SIG-M5 (cell line): ENCODE measurements around the gene LSM7.

Source experiments
- DNase-seq: peaks from one replicate; lab custom pipeline; 2025; lab: John Stamatoyannopoulos, UW

The LSM7 gene

GRCh38 chr19:2323707-2324106 lies 4.7 kb downstream of the LSM7 start:
- DNase-seq: no peak

GRCh38 chr19:2321565-2322283 lies 6.7 kb downstream of the LSM7 start:
- DNase-seq: no peak

GRCh38 chr19:2320939-2321338 lies 7.4 kb downstream of the LSM7 start:
- no peak for DNase-seq

GRCh38 chr19:2320049-2320448 lies 8.3 kb downstream of the LSM7 start:
- DNase-seq: no peak

- no peak for DNase-seq
These were observed 8.8 kb downstream of the LSM7 start for GRCh38 chr19:2319551-2319950.

GRCh38 chr19:2318923-2319322 lies 9.5 kb downstream of the LSM7 start:
- no peak for DNase-seq

GRCh38 chr19:2317756-2318155 lies 10.6 kb downstream of the LSM7 start:
- no peak for DNase-seq

- DNase-seq: no peak
These were observed 11.1 kb downstream of the LSM7 start for GRCh38 chr19:2317300-2317699.

GRCh38 chr19:2315818-2316353 lies 12.5 kb downstream of the LSM7 start:
- no peak for DNase-seq

- DNase-seq: no peak
These were observed 13.1 kb downstream of the LSM7 start for GRCh38 chr19:2315121-2315817.

GRCh38 chr19:2312820-2313501 lies 15.4 kb downstream of the LSM7 start:
- no peak for DNase-seq

GRCh38 chr19:2311093-2311492 lies 17.3 kb downstream of the LSM7 start:
- DNase-seq: no peak

GRCh38 chr19:2309734-2310362 lies 18.5 kb downstream of the LSM7 start:
- DNase-seq: no peak

- no peak for DNase-seq
These were observed 20.3 kb downstream of the LSM7 start, which contains the start of gene LINGO3 for GRCh38 chr19:2308114-2308556. TSS of gene LINGO3 (minus strand) at chr19:2308154. CDS start at chr19:2291776, 16,378 bp downstream.

GRCh38 chr19:2307518-2308012 lies 20.8 kb downstream of the LSM7 start:
- DNase-seq: no peak

GRCh38 chr19:2306971-2307370 lies 21.4 kb downstream of the LSM7 start:
- DNase-seq: no peak

GRCh38 chr19:2306281-2306806 lies 22.0 kb downstream of the LSM7 start:
- DNase-seq: no peak

GRCh38 chr19:2305452-2306280 lies 22.7 kb downstream of the LSM7 start:
- DNase-seq: no peak

GRCh38 chr19:2303211-2303798 lies 25.1 kb downstream of the LSM7 start:
- no peak for DNase-seq
